ENCODE measurements around the gene RAB25. TPM values are rescaled to one million over a fixed set of nuclear protein-coding genes. Genes with fewer than 3 reads are reported as not detected.

Gene RAB25
- total and polyA plus RNA-seq, 2 of the 13 experiments (the other 11 are each of a cell fraction or from before 2014, with no cell fraction given) = 0.20 to 0.22 TPM

- TF ChIP-seq, protein P1, sequence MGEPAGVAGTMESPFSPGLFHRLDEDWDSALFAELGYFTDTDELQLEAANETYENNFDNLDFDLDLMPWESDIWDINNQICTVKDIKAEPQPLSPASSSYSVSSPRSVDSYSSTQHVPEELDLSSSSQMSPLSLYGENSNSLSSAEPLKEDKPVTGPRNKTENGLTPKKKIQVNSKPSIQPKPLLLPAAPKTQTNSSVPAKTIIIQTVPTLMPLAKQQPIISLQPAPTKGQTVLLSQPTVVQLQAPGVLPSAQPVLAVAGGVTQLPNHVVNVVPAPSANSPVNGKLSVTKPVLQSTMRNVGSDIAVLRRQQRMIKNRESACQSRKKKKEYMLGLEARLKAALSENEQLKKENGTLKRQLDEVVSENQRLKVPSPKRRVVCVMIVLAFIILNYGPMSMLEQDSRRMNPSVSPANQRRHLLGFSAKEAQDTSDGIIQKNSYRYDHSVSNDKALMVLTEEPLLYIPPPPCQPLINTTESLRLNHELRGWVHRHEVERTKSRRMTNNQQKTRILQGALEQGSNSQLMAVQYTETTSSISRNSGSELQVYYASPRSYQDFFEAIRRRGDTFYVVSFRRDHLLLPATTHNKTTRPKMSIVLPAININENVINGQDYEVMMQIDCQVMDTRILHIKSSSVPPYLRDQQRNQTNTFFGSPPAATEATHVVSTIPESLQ (CRISPR knock-in tag; conservative IDR thresholded peaks at IDR 0.05) = no peak
- TF ChIP-seq, protein P2, sequence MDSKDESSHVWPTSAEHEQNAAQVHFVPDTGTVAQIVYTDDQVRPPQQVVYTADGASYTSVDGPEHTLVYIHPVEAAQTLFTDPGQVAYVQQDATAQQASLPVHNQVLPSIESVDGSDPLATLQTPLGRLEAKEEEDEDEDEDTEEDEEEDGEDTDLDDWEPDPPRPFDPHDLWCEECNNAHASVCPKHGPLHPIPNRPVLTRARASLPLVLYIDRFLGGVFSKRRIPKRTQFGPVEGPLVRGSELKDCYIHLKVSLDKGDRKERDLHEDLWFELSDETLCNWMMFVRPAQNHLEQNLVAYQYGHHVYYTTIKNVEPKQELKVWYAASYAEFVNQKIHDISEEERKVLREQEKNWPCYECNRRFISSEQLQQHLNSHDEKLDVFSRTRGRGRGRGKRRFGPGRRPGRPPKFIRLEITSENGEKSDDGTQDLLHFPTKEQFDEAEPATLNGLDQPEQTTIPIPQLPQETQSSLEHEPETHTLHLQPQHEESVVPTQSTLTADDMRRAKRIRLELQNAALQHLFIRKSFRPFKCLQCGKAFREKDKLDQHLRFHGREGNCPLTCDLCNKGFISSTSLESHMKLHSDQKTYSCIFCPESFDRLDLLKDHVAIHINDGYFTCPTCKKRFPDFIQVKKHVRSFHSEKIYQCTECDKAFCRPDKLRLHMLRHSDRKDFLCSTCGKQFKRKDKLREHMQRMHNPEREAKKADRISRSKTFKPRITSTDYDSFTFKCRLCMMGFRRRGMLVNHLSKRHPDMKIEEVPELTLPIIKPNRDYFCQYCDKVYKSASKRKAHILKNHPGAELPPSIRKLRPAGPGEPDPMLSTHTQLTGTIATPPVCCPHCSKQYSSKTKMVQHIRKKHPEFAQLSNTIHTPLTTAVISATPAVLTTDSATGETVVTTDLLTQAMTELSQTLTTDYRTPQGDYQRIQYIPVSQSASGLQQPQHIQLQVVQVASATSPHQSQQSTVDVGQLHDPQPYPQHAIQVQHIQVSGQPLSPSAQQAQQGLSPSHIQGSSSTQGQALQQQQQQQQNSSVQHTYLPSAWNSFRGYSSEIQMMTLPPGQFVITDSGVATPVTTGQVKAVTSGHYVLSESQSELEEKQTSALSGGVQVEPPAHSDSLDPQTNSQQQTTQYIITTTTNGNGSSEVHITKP (CRISPR knock-in tag; IDR thresholded peaks at IDR 0.05; ENCODE audit: low read depth) = no peak
Observed at GRCh38 chr1:156062189-156062588, 1.2 kb downstream of the RAB25 start (continued).

GRCh38 chr1:156063997-156064285, 3.0 kb downstream of the RAB25 start:
- CTCF ChIA-PET (ENCODE audit: low intra/inter-chr PET ratio, low total read pairs) = no interaction called here
- WGBS (ENCODE audit: low lambda C conversion rate) = 58% methylated on average over 1 of the region's 2 CpGs
- FAIRE-seq = no peak

More at GRCh38 chr1:156063997-156064285, 3.0 kb downstream of the RAB25 start:
- Histone ChIP-seq H3K27ac (ENCODE audit: extremely low read length, insufficient read depth, low read length) (no peak overlapping the region), H3K4me2 (ENCODE audit: low read depth, low read length) (no peak overlapping the region), H3K9ac (ENCODE audit: insufficient read depth, low read depth, low read length) (no peak overlapping the region), H2AFZ (ENCODE audit: low read length) (no peak overlapping the region), H3K4me1 (ENCODE audit: insufficient read depth, low read length) (peaks cover 38% of the 10 kb centered on the region), H3K79me2 (ENCODE audit: insufficient read depth, low read length) (no peaks in the 10 kb centered on the region), H3K36me3 (replicated peaks in 1 of 2; ENCODE audit: control insufficient read depth in 1 of 2, insufficient read depth in 2 of 2, low read length in 2 of 2) (no peaks in the 10 kb centered on the region), H3K9me3 (ENCODE audit: low read length) (no peaks in the 10 kb centered on the region), H4K20me1 (ENCODE audit: insufficient read depth, low read length) (no peaks in the 10 kb centered on the region), H3K27me3 (ENCODE audit: control insufficient read depth in 1 of 2, insufficient read depth in 2 of 2, low read length in 2 of 2) (no peaks in the 10 kb centered on the region), H3K4me3 (replicated peaks in 1 of 3; ENCODE audit: insufficient read depth in 1 of 3, low read depth in 2 of 3, low read length in 3 of 3) (no peak overlapping the region)
- DNase-seq (ENCODE audit: low spot score) (no peak), ATAC-seq (no peak)
- no TSS peak for BruUV-seq (replicated peaks)
- POLR2A ChIA-PET = interaction anchor here (1.0 to 1.4 kb wide), 3 partner anchors 11 to 130 kb away, joined by 3 to 10 read pairs (median 3); partner anchors contain the start of genes KHDC4, LAMTOR2 and UBQLN4
- in situ Hi-C loops (cut with HindIII; ENCODE audit: extremely low pct_ligation_motif_present, low pct_unique_long_range_greater_than_20kb) = loop anchor here (10.0 kb wide), 1 partner anchor 119 kb away; the partner anchor contains the start of gene RXFP4
- intact Hi-C loops (cut with micrococcal nuclease; ENCODE audit: unreplicated experiment) = loop anchor here (10.0 kb wide), 1 partner anchor 59 kb away; no protein-coding TSS in a partner anchor
- no peak for TF ChIP-seq ZNF547 (CRISPR knock-in tag; IDR thresholded peaks at IDR 0.05)
